ENCODE measurements around the gene ACTR10. TPM values are rescaled to one million over a fixed set of nuclear protein-coding genes. Genes with fewer than 3 reads are reported as not detected.

Gene ACTR10
- total RNA-seq, 2 experiments from 2014 or later, result 42.5 to 60.4 TPM

GRCh38 chr14:58215191-58215914, 15.4 kb downstream of the ACTR10 start:
- intact Hi-C loops (cut with micrococcal nuclease; ENCODE audit: unreplicated experiment), result no loop called here

GRCh38 chr14:58216544-58216943, 16.6 kb downstream of the ACTR10 start:
- Histone ChIP-seq H4K20me1 (ENCODE audit: insufficient read depth, low read length) (no peaks in the 10 kb centered on the region), H3K9me2 (ENCODE audit: insufficient read depth, low read length) (no peaks in the 10 kb centered on the region), H3K4me2 (ENCODE audit: low read length) (no peak overlapping the region), H3K9me3 (ENCODE audit: low read length) (no peaks in the 10 kb centered on the region), H3K27ac (ENCODE audit: low read depth, low read length, poor library complexity, severe bottlenecking) (no peak overlapping the region), H3K4me1 (ENCODE audit: insufficient read depth, low read length, poor library complexity, severe bottlenecking) (no peaks in the 10 kb centered on the region), H3K36me3 (ENCODE audit: insufficient read depth, low read length) (peaks cover 74% of the 10 kb centered on the region), H3K79me2 (ENCODE audit: insufficient read depth, low read depth, low read length) (no peaks in the 10 kb centered on the region), H3K4me3 (ENCODE audit: low read depth, low read length, poor library complexity, severe bottlenecking) (no peak overlapping the region), H2AFZ (ENCODE audit: low read length) (no peak overlapping the region)
- no TSS peak for BruUV-seq (replicated peaks)
- no peak for DNase-seq (ENCODE audit: low spot score)
- ChIA-PET POLR2A (no interaction called here), CTCF (ENCODE audit: unreplicated experiment) (no interaction called here)
- intact Hi-C loops (cut with micrococcal nuclease; ENCODE audit: unreplicated experiment), result no loop called here
- TF ChIP-seq CTCF (conservative IDR thresholded peaks at IDR 0.05; ENCODE audit: low read length) (no peak), EZH2phosphoT487 (IDR thresholded peaks at IDR 0.05; ENCODE audit: borderline replicate concordance, low read depth, low read length) (no peak)

More at GRCh38 chr14:58215191-58215914, 15.4 kb downstream of the ACTR10 start:
- Histone ChIP-seq H3K4me3 (ENCODE audit: low read depth, low read length, poor library complexity, severe bottlenecking) (no peak overlapping the region), H4K20me1 (ENCODE audit: insufficient read depth, low read length) (no peaks in the 10 kb centered on the region), H3K4me2 (ENCODE audit: low read length) (no peak overlapping the region), H3K9me2 (ENCODE audit: insufficient read depth, low read length) (no peaks in the 10 kb centered on the region), H3K27ac (ENCODE audit: low read depth, low read length, poor library complexity, severe bottlenecking) (no peak overlapping the region), H3K36me3 (ENCODE audit: insufficient read depth, low read length) (peaks cover 73% of the 10 kb centered on the region), H3K9me3 (ENCODE audit: low read length) (no peaks in the 10 kb centered on the region), H3K4me1 (ENCODE audit: insufficient read depth, low read length, poor library complexity, severe bottlenecking) (no peaks in the 10 kb centered on the region), H3K79me2 (ENCODE audit: insufficient read depth, low read depth, low read length) (no peaks in the 10 kb centered on the region), H2AFZ (ENCODE audit: low read length) (no peak overlapping the region)
- no TSS peak for BruUV-seq (replicated peaks)
- POLR2A ChIA-PET, result no interaction called here
- DNase-seq (ENCODE audit: low spot score), result no peak
- no peak for TF ChIP-seq EZH2phosphoT487 (IDR thresholded peaks at IDR 0.05; ENCODE audit: borderline replicate concordance, low read depth, low read length)
- TF ChIP-seq CTCF (conservative IDR thresholded peaks at IDR 0.05; ENCODE audit: low read length), result no peak
- CTCF ChIA-PET (ENCODE audit: unreplicated experiment), result no interaction called here

DNA sequence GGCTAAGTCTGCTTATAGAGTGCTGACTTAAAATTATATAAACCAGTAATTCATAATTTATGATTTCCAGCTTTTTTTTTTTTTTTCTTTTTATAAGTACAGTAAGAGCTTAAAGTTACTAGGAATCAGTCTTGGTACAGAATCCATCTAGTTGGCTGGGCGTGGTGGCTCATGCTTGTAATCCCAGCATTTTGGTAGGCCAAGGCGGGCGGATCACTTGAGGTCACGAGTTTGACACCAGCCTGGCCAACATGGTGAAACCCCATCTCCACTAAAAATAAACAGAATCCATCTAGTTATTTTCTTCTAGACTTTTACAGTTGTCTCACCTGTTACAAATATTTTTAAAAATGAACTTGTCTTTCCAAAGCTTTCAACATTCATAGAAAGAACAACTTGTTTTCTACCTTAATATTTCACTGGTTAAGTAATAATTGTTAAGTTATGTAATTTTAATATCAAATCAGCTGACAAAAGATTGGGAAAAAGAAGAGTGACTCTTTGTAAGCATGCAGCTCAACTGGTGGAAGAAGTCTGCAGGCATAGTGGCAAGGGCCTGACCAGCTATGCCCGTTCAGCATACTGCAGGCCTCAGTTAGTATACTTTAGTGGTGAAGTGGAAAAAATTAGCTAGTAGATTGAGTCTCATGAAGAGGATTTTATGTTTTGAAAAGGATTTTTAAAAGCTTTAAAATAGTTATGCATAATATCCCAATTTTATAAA, 27.3 kb downstream of the ACTR10 start:
- no peaks in the 10 kb centered on the region for H3K79me2 ChIP-seq (ENCODE audit: insufficient read depth, low read depth, low read length)
- no peaks in the 10 kb centered on the region for H4K20me1 ChIP-seq (ENCODE audit: insufficient read depth, low read length)
- intact Hi-C loops (cut with micrococcal nuclease; ENCODE audit: unreplicated experiment), result no loop called here
- H3K9me2 ChIP-seq (ENCODE audit: insufficient read depth, low read length), result no peaks in the 10 kb centered on the region
- no peak overlapping the region for H2AFZ ChIP-seq (ENCODE audit: low read length)
- ChIA-PET POLR2A (interaction anchor here (0.5 to 0.9 kb wide), 2 partner anchors 19 to 125 kb away, joined by 4 to 5 read pairs; no protein-coding TSS in a partner anchor), CTCF (ENCODE audit: unreplicated experiment) (no interaction called here)
- H3K4me2 ChIP-seq (ENCODE audit: low read length), result no peak overlapping the region
- H3K4me1 ChIP-seq (ENCODE audit: insufficient read depth, low read length, poor library complexity, severe bottlenecking), result no peaks in the 10 kb centered on the region
- no TSS peak for BruUV-seq (replicated peaks)
- no peak overlapping the region for H3K27ac ChIP-seq (ENCODE audit: low read depth, low read length, poor library complexity, severe bottlenecking)
- no peak for DNase-seq (ENCODE audit: low spot score)
- peaks cover 25% of the 10 kb centered on the region for H3K36me3 ChIP-seq (ENCODE audit: insufficient read depth, low read length)
- no peaks in the 10 kb centered on the region for H3K9me3 ChIP-seq (ENCODE audit: low read length)
- TF ChIP-seq CTCF (conservative IDR thresholded peaks at IDR 0.05; ENCODE audit: low read length) (no peak), EZH2phosphoT487 (IDR thresholded peaks at IDR 0.05; ENCODE audit: borderline replicate concordance, low read depth, low read length) (no peak)
- no peak overlapping the region for H3K4me3 ChIP-seq (ENCODE audit: low read depth, low read length, poor library complexity, severe bottlenecking)

Data from OCI-LY7 (cell line).